Small intestine (tissue), 7 donors: ENCODE measurements around the gene CFAP92. TPM values are rescaled to one million over a fixed set of nuclear protein-coding genes. Genes with fewer than 3 reads are reported as not detected.
"Not testable (repeated sequence)": the region's sequence is repeated elsewhere in the genome, so short reads cannot be mapped to it uniquely, and the experiment has no call there.

Experiments
- DNase-seq, 2 donors: peaks; one replicate each; pipeline versions ENCODE4 v3.0.0 to v3.0.0-alpha.2; 2013
- FAIRE-seq: peaks from 2 replicates; lab custom pipeline; 2012; peaks lifted over from hg19 to GRCh38; lab: Jason Lieb, UNC
- H3K27ac ChIP-seq, 3 donors: one replicate each; pipeline ENCODE4 v1.5.1; 2013; ENCODE audit warnings: low read length in 2 of 3, mild to moderate bottlenecking in 2 of 3, control low read depth in 1 of 3, inconsistent platforms in 1 of 3, low read depth in 1 of 3, moderate library complexity in 1 of 3
- H3K27me3 ChIP-seq, 3 donors: one replicate each; pipeline ENCODE4 v1.6.1; 2013; ENCODE audit warnings: low read length in 3 of 3, inconsistent platforms in 1 of 3; ENCODE audit not compliant: control insufficient read depth in 3 of 3, insufficient read depth in 3 of 3
- H3K36me3 ChIP-seq, 3 donors: one replicate each; pipeline ENCODE4 v1.6.1; 2013; ENCODE audit warnings: low read length in 3 of 3, inconsistent platforms in 1 of 3, low read depth in 1 of 3, mild to moderate bottlenecking in 1 of 3, moderate library complexity in 1 of 3; ENCODE audit not compliant: control insufficient read depth in 3 of 3, insufficient read depth in 2 of 3
- H3K4me1 ChIP-seq, 3 donors: one replicate each; pipeline ENCODE4 v1.6.1; 2013; ENCODE audit warnings: low read length in 2 of 3, inconsistent platforms in 1 of 3, low read depth in 1 of 3, mild to moderate bottlenecking in 1 of 3, moderate library complexity in 1 of 3; ENCODE audit not compliant: control insufficient read depth in 3 of 3, insufficient read depth in 2 of 3
- H3K4me3 ChIP-seq, 3 donors: one replicate each; pipeline ENCODE4 v1.5.1; 2013; ENCODE audit warnings: low read length in 3 of 3, control low read depth in 1 of 3, inconsistent platforms in 1 of 3, low read depth in 1 of 3, mild to moderate bottlenecking in 1 of 3, moderate library complexity in 1 of 3
- H3K9me3 ChIP-seq, 2 donors: one replicate each; pipeline ENCODE4 v1.6.1; 2013; ENCODE audit warnings: low read depth in 1 of 2, low read length in 1 of 2; ENCODE audit not compliant: control insufficient read depth in 2 of 2, insufficient read depth in 1 of 2
- WGBS, 3 donors: extraction: QIAGEN DNeasy Blood & Tissue Kit; methylation state at CpG; one replicate each; pipeline ENCODE4 v1.1.7; 2013; 5-methylcytosine and 5-hydroxymethylcytosine counted together
- polyA plus RNA-seq, 4 donors: library from polyadenylated mRNA; stranded (reverse) in 3 of 4; unstranded in 1 of 4; fragments of 200-250 nt in 3 of 4; fragments of 120-200 nt in 1 of 4; gene quantifications; one replicate each; pipeline versions ENCODE4 v1.2.1 to v1.2.3, GENCODE V29; 2013
- donor health status: healthy with polysubstance abuse.
- donor health status: control.
- donor health status: control.
- donor health status: Bipolar disorder and iron deficiency.
- donor health status: healthy.

CFAP92 gene
- polyA plus RNA-seq, 4 donors, result 0.68 to 0.78 TPM; not detected in 2

GRCh38 chr3:128867200-128868125 lies 126.4 kb downstream of the CFAP92 start:
- no peak overlapping the region for H3K4me3 ChIP-seq
- no peaks in the 10 kb centered on the region for H3K36me3 ChIP-seq
- H3K27me3 ChIP-seq, result no peaks in the 10 kb centered on the region
- DNase-seq (no peak), FAIRE-seq (no peak)
- WGBS, 3 donors, result 75 to 82% (median 81%) methylated on average over 4 of the region's 4 CpGs
- H3K27ac ChIP-seq, result no peak overlapping the region
- no peaks in the 10 kb centered on the region for H3K4me1 ChIP-seq
- no peaks in the 10 kb centered on the region for H3K9me3 ChIP-seq

GRCh38 chr3:128864849-128865804 lies 128.7 kb downstream of the CFAP92 start:
- DNase-seq, FAIRE-seq, H3K4me3 ChIP-seq, H3K4me1 ChIP-seq, H3K27ac ChIP-seq, H3K36me3 ChIP-seq, H3K27me3 ChIP-seq: not testable (repeated sequence)
- peaks cover under 1 to 17% of the 10 kb centered on the region in 2 donors for H3K9me3 ChIP-seq
- WGBS, 3 donors, result 62 to 82% (median 80%) methylated on average over 19 to 21 of the region's 25 CpGs

GRCh38 chr3:128864351-128864811 lies 129.5 kb downstream of the CFAP92 start:
- Histone ChIP-seq H3K4me3 (no peak overlapping the region), H3K4me1 (no peaks in the 10 kb centered on the region), H3K27me3 (no peaks in the 10 kb centered on the region), H3K36me3 (peaks cover 0 to 2% (median 0%) of the 10 kb centered on the region in 3 donors), H3K9me3 (peaks cover 2 to 24% of the 10 kb centered on the region in 2 donors), H3K27ac (no peak overlapping the region)
- DNase-seq (no peak), FAIRE-seq (no peak)
- 58 to 79% (median 63%) methylated on average over 11 of the region's 11 CpGs for whole genome bisulfite sequencing, 3 donors

GRCh38 chr3:128863560-128863959 lies 130.3 kb downstream of the CFAP92 start:
- peaks cover 4 to 32% of the 10 kb centered on the region in 2 donors for H3K9me3 ChIP-seq
- H3K27ac ChIP-seq, result no peak overlapping the region
- no peaks in the 10 kb centered on the region for H3K27me3 ChIP-seq
- no peaks in the 10 kb centered on the region for H3K4me1 ChIP-seq
- peaks cover 0 to 4% (median 0%) of the 10 kb centered on the region in 3 donors for H3K36me3 ChIP-seq
- 58 to 93% (median 77%) methylated on average over 3 of the region's 3 CpGs for WGBS, 3 donors
- DNase-seq (no peak), FAIRE-seq (no peak)
- H3K4me3 ChIP-seq, result no peak overlapping the region

- 79 to 91% (median 89%) methylated on average over 6 of the region's 6 CpGs for WGBS, 3 donors
- Histone ChIP-seq H3K4me1 (no peaks in the 10 kb centered on the region), H3K4me3 (no peak overlapping the region), H3K27me3 (no peaks in the 10 kb centered on the region), H3K36me3 (peaks cover 0 to 4% (median 0%) of the 10 kb centered on the region in 3 donors), H3K27ac (no peak overlapping the region), H3K9me3 (peaks cover 4 to 50% of the 10 kb centered on the region in 2 donors)
- FAIRE-seq, result no peak
- DNase-seq, result no peak
Observed at GRCh38 chr3:128861491-128861890, 132.4 kb downstream of the CFAP92 start.

Other genes starting within 250 kb of the CFAP92 start
- gene ACAD9, start 114.5 kb downstream of the CFAP92 start, polyA plus RNA-seq, result 10 to 100 TPM; 17.3 to 30.7 (median 25.0) TPM
- gene EFCC1, start 7.2 kb upstream of the CFAP92 start, polyA plus RNA-seq, result 1 to 10 TPM in 3 of 4 donors, not detected in 1; 1.6 to 3.7 (median 3.1) TPM
- gene GP9, start 66.7 kb upstream of the CFAP92 start, polyA plus RNA-seq, result under 1 TPM in 2 of 4 donors, not detected in 2; 0.06 to 0.18 TPM
- gene RAB43, start 127.7 kb upstream of the CFAP92 start, polyA plus RNA-seq, result 10 to 100 TPM in 1 of 4 donors, 1 to 10 TPM in 3; 3.4 to 15.0 (median 6.8) TPM
- gene ISY1, start 167.0 kb upstream of the CFAP92 start, polyA plus RNA-seq, result 10 to 100 TPM; 11.2 to 27.7 (median 23.8) TPM
- 100 to 1,000 TPM; 256 to 424 (median 325) TPM for gene CNBP, start 189.8 kb upstream of the CFAP92 start, polyA plus RNA-seq